Muscle of leg (tissue), 11 donors: ENCODE measurements around the gene SLX9. TPM values are rescaled to one million over a fixed set of nuclear protein-coding genes. Genes with fewer than 3 reads are reported as not detected.

Experiments used
- DNase-seq: peaks from one replicate; pipeline ENCODE4 v3.0.0; 2013
- H3K27ac ChIP-seq: one replicate; pipeline ENCODE4 v1.5.1; 2013; ENCODE audit warnings: mild to moderate bottlenecking, low read length, control low read depth
- H3K27me3 ChIP-seq: one replicate; pipeline ENCODE4 v1.6.1; 2013; ENCODE audit warnings: low read length; ENCODE audit not compliant: control insufficient read depth, insufficient read depth
- H3K36me3 ChIP-seq: one replicate; pipeline ENCODE4 v1.6.1; 2013; ENCODE audit warnings: low read length; ENCODE audit not compliant: control insufficient read depth, insufficient read depth
- H3K4me1 ChIP-seq: one replicate; pipeline ENCODE4 v1.6.1; 2013; ENCODE audit warnings: low read length; ENCODE audit not compliant: control insufficient read depth, insufficient read depth
- H3K4me3 ChIP-seq: one replicate; pipeline ENCODE4 v1.5.1; 2013; ENCODE audit warnings: low read length, control low read depth
- H3K9me3 ChIP-seq: replicated peaks from 2 replicates; pipeline ENCODE4 v1.6.1; 2013; ENCODE audit warnings: low read depth, low read length; ENCODE audit not compliant: control insufficient read depth
- WGBS: methylation state at CpG from one replicate; pipeline ENCODE4 v1.1.5; 2013; ENCODE audit warnings: missing lambda C conversion rate; ENCODE audit not compliant: insufficient coverage; 5-methylcytosine and 5-hydroxymethylcytosine counted together
- polyA plus RNA-seq, 8 donors: library from polyadenylated mRNA; unstranded; fragments of 120-200 nt; gene quantifications; one replicate each; pipeline versions ENCODE4 v1.2.1 to v1.2.3, GENCODE V29; 2013; ENCODE audit warnings: inconsistent platforms in 1 of 8, low replicate concordance in 1 of 8; ENCODE audit not compliant: insufficient read length in 8 of 8, insufficient read depth in 1 of 8
- total RNA-seq: library from RNA; stranded (reverse); fragments of 120-200 nt; gene quantifications from one replicate; pipeline ENCODE4 v1.2.4, GENCODE V29; 2013

Gene SLX9
- total and polyA plus RNA-seq, 9 donors = 16.0 to 27.5 (median 21.2) TPM

- H3K36me3 ChIP-seq = no peaks in the 10 kb centered on the region
- H3K27ac ChIP-seq = no peak overlapping the region
- H3K27me3 ChIP-seq = peaks cover 3% of the 10 kb centered on the region
- DNase-seq = no peak
- H3K9me3 ChIP-seq = no peaks in the 10 kb centered on the region
- H3K4me1 ChIP-seq = peaks cover 28% of the 10 kb centered on the region
- H3K4me3 ChIP-seq = no peak overlapping the region
- WGBS = 84% methylated on average over 39 of the region's 40 CpGs
Measured at GRCh38 chr21:45004481-45005247, 64.8 kb downstream of the SLX9 start.

DNA sequence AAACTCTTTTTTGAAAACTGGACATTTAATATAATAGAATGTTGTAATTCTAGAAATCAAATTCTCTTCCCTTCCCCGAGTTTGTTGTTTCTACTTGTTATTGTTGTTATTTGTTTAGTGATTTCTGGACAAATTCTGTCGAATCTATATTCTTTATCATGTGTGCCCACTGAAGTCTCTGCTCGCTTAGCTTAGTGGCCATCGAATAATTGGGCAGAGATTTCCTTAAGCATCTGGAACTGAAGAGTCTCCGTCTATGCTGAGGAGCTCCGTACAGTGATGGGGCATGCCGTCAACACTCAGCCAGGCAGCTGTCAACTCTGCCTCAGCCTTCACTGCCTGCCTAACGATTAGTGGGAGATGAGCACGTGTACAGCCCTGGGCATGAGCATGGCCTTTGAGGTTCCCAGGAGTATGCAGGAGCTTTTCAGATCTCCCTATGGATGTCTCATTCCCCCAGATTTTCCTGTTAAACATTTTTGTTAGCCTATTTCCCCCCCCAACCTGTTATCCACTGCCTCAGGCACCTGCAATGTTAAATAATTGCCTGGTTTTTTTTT lies 66.8 kb downstream of the SLX9 start:
- no peak overlapping the region for H3K4me3 ChIP-seq
- WGBS = 71% methylated on average over 8 of the region's 9 CpGs

GRCh38 chr21:45009616-45010015 lies 69.8 kb downstream of the SLX9 start:
- peaks cover 35% of the 10 kb centered on the region for H3K4me1 ChIP-seq
- peaks cover 5% of the 10 kb centered on the region for H3K27me3 ChIP-seq
- no peak overlapping the region for H3K27ac ChIP-seq
- H3K4me3 ChIP-seq = no peak overlapping the region
- DNase-seq = no peak
- no peaks in the 10 kb centered on the region for H3K36me3 ChIP-seq
- WGBS = no CpG with 5 or more reads among the region's 5 CpGs
- H3K9me3 ChIP-seq = no peaks in the 10 kb centered on the region

More for the DNA sequence above, 66.8 kb downstream of the SLX9 start:
- no peaks in the 10 kb centered on the region for H3K36me3 ChIP-seq
- no peak overlapping the region for H3K27ac ChIP-seq
- H3K4me1 ChIP-seq = peaks cover 16% of the 10 kb centered on the region
- no peak for DNase-seq
- no peaks in the 10 kb centered on the region for H3K9me3 ChIP-seq
- H3K27me3 ChIP-seq = peaks cover 5% of the 10 kb centered on the region

DNA sequence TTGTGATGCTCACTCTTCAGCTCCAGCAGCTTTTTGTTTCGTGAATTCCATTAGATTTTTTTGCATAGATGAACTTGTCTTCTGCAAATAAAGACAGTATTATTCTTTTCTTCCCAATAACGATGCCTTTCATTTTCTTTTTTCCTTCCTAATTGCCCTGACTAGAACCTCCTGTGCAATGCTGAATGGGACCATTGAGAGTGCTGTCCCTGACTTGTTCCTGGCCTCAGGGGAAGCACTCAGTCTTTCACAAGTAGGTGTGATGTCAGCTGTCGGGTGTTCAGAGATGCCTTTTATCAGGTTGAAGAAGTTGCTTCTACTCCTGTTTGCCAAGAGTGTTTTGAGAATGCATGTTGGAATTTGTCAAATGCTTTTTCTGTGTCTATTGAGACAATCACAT lies 70.3 kb downstream of the SLX9 start:
- Histone ChIP-seq H3K9me3 (no peaks in the 10 kb centered on the region), H3K4me1 (peaks cover 40% of the 10 kb centered on the region), H3K27ac (no peak overlapping the region), H3K27me3 (peaks cover 5% of the 10 kb centered on the region), H3K4me3 (no peak overlapping the region), H3K36me3 (no peaks in the 10 kb centered on the region)
- DNase-seq = no peak
- 100% methylated on average over 1 of the region's 3 CpGs for WGBS

DNA sequence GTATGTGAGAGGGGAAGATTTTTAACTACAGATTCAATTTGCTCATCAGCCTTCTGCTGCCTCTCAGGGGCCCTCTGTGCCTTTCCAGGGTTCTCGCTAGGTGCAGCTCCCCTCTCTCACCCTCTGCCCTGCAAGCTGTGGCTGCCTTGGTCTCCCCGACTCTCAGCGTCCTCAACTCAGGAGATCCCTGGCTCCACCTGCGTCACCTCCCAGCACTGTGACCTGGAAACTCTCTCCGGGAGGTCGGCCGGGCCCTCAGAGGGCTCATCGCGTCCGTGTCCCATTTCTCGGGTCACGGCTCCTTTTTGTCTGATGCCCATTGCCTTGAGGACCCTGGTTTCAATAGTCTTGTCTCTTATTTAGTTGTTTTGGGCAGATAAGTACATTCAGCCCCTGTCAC lies 71.0 kb downstream of the SLX9 start:
- Histone ChIP-seq H3K4me3 (no peak overlapping the region), H3K36me3 (no peaks in the 10 kb centered on the region), H3K4me1 (peaks cover 47% of the 10 kb centered on the region), H3K9me3 (no peaks in the 10 kb centered on the region), H3K27ac (no peak overlapping the region), H3K27me3 (peaks cover 5% of the 10 kb centered on the region)
- DNase-seq = no peak
- WGBS = 100% methylated on average over 5 of the region's 12 CpGs

GRCh38 chr21:45011426-45011825 lies 71.6 kb downstream of the SLX9 start:
- Histone ChIP-seq H3K36me3 (no peaks in the 10 kb centered on the region), H3K27me3 (peaks cover 5% of the 10 kb centered on the region), H3K4me1 (peaks cover 53% of the 10 kb centered on the region), H3K4me3 (no peak overlapping the region), H3K27ac (no peak overlapping the region), H3K9me3 (no peaks in the 10 kb centered on the region)
- 96% methylated on average over 5 of the region's 18 CpGs for WGBS
- no peak for DNase-seq

- peaks cover 60% of the 10 kb centered on the region for H3K4me1 ChIP-seq
- no peak overlapping the region for H3K4me3 ChIP-seq
- 33% methylated on average over 29 of the region's 30 CpGs for WGBS
- peak; percentile 84 for DNase-seq
- H3K36me3 ChIP-seq = no peaks in the 10 kb centered on the region
- H3K27ac ChIP-seq = no peak overlapping the region
- no peaks in the 10 kb centered on the region for H3K9me3 ChIP-seq
- H3K27me3 ChIP-seq = peaks cover 5% of the 10 kb centered on the region
Measured at GRCh38 chr21:45011911-45012661, 72.3 kb downstream of the SLX9 start.

DNA sequence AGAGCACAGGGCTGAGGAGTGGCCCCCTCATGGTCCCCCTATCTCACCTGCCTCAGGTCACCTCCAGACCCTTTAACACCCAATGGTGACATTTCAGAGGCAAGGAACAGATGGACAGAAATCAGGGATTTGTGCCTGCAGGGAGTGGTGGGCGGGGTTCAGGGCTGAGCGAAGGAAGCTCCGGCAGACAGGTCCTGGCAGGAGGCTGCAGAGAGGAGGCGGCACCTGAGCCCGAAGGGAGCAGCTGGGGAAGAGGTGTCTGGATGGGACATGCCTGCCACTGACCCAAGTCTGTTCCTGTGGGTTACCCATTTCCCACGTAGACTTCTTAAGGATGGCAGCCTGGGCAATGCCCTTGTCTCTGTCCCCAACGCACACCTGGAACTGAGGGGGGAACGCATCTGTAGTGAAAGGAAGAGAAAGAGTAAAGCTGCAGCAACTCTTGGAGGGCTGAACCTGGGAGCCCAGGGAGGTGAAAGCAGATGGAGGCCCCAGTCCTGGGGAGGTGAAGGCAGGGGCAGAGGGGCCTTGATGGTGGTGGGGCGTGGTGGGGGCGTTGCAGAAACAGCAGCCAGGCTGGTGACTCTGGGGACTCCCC lies 72.9 kb downstream of the SLX9 start:
- Histone ChIP-seq H3K4me3 (no peak overlapping the region), H3K4me1 (peaks cover 66% of the 10 kb centered on the region), H3K27ac (no peak overlapping the region), H3K36me3 (no peaks in the 10 kb centered on the region), H3K9me3 (no peaks in the 10 kb centered on the region), H3K27me3 (peaks cover 5% of the 10 kb centered on the region)
- no peak for DNase-seq
- 53% methylated on average over 10 of the region's 10 CpGs for WGBS

- 81% methylated on average over 16 of the region's 19 CpGs for WGBS
- Histone ChIP-seq H3K4me1 (peaks cover 70% of the 10 kb centered on the region), H3K9me3 (no peaks in the 10 kb centered on the region), H3K27me3 (peaks cover 8% of the 10 kb centered on the region), H3K36me3 (no peaks in the 10 kb centered on the region), H3K27ac (no peak overlapping the region), H3K4me3 (no peak overlapping the region)
- DNase-seq = no peak
Measured at GRCh38 chr21:45013260-45013841, 73.5 kb downstream of the SLX9 start.
